ENCODE results near the gene EDDM13.

Gene EDDM13

DNA sequence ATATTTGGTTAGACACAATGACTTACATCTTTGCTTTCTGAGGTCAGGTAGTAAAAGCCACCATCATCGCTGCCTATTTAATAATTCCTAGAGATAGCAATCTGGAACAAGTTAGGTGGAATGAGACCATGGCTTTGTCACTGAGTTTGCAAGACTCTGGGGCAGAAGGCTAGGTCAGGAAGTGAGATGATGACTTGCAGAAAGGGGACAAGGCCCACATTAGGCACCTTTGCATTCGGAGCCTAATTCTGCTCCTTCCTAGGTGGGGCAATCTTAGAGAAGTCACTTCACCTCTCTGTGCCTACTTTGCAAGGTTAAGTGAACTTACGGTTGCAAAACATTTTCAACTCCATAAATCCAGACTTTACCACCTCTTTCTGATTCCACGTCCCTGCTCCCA, 10.3 kb downstream of the EDDM13 start:
- H3K4me2 ChIP-seq (ENCODE audit: low read length) = no peak overlapping the region
- no peak overlapping the region for H2BK15ac ChIP-seq (replicated peaks; ENCODE audit: low read depth)
- H2BK5ac ChIP-seq (ENCODE audit: low read length) = no peak overlapping the region
- DNase-seq = no peak
- H3K79me1 ChIP-seq (ENCODE audit: low read length) = no peaks in the 10 kb centered on the region
- no peak overlapping the region for H3K18ac ChIP-seq (ENCODE audit: low read length)
- no peak overlapping the region for H4K5ac ChIP-seq (ENCODE audit: low read length)
- H3K23ac ChIP-seq (ENCODE audit: low read length) = no peak overlapping the region
- no peak overlapping the region for H3K56ac ChIP-seq (ENCODE audit: low read length)
- H3K36me3 ChIP-seq (ENCODE audit: control insufficient read depth, insufficient read depth, low read length) = no peaks in the 10 kb centered on the region
- no peak overlapping the region for H3K4me3 ChIP-seq (ENCODE audit: low read length)
- H3K27ac ChIP-seq (ENCODE audit: low read depth, low read length) = no peak overlapping the region
- no peak overlapping the region for H3K4ac ChIP-seq (ENCODE audit: low read depth, low read length)
- no peaks in the 10 kb centered on the region for H3K27me3 ChIP-seq (ENCODE audit: insufficient read depth, low read length, poor library complexity)
- H4K8ac ChIP-seq (ENCODE audit: low read depth, low read length) = no peak overlapping the region
- no peak overlapping the region for H2AK5ac ChIP-seq (ENCODE audit: low read length)
- no peaks in the 10 kb centered on the region for H3K79me2 ChIP-seq (ENCODE audit: control insufficient read depth, insufficient read depth, low read length)
- no peak overlapping the region for H2BK120ac ChIP-seq (ENCODE audit: low read depth, low read length)
- no peaks in the 10 kb centered on the region for H3K4me1 ChIP-seq (ENCODE audit: control insufficient read depth, low read depth, low read length)
- no CpG with 5 or more reads among the region's 4 CpGs for WGBS (ENCODE audit: extremely low coverage, insufficient coverage, low lambda C conversion rate)
- H3K9ac ChIP-seq (ENCODE audit: low read length) = no peak overlapping the region

DNA sequence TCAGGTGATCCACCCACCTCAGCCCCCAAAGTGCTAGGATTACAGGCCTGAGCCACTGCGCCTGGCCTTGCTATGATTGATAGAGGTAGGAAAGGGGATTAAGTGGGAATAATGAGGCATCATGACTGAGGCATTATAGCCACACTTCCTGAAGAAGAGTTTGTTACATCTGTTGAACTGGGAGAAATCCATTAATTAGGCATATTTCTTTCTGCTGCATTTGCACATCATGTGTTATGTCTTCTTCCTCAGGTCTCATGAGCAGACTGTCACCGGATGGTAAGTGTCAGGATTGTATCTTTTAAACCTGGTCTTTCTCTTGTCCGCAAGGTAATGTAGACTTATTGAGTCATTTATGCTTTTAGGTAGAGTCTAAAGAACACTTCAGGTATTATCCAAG, 12.2 kb downstream of the EDDM13 start:
- Histone ChIP-seq H3K79me1 (ENCODE audit: low read length) (no peaks in the 10 kb centered on the region), H2BK120ac (ENCODE audit: low read depth, low read length) (no peak overlapping the region), H4K8ac (ENCODE audit: low read depth, low read length) (no peak overlapping the region), H2BK5ac (ENCODE audit: low read length) (no peak overlapping the region), H2BK15ac (replicated peaks; ENCODE audit: low read depth) (no peak overlapping the region), H3K27ac (ENCODE audit: low read depth, low read length) (no peak overlapping the region), H3K56ac (ENCODE audit: low read length) (no peak overlapping the region), H3K4me3 (ENCODE audit: low read length) (no peak overlapping the region), H3K4ac (ENCODE audit: low read depth, low read length) (no peak overlapping the region), H3K79me2 (ENCODE audit: control insufficient read depth, insufficient read depth, low read length) (no peaks in the 10 kb centered on the region), H3K4me1 (ENCODE audit: control insufficient read depth, low read depth, low read length) (no peaks in the 10 kb centered on the region), H3K18ac (ENCODE audit: low read length) (no peak overlapping the region), H3K27me3 (ENCODE audit: insufficient read depth, low read length, poor library complexity) (no peaks in the 10 kb centered on the region), H3K4me2 (ENCODE audit: low read length) (no peak overlapping the region), H3K9ac (ENCODE audit: low read length) (no peak overlapping the region), H2AK5ac (ENCODE audit: low read length) (no peak overlapping the region), H3K23ac (ENCODE audit: low read length) (no peak overlapping the region), H3K36me3 (ENCODE audit: control insufficient read depth, insufficient read depth, low read length) (no peaks in the 10 kb centered on the region), H4K5ac (ENCODE audit: low read length) (no peak overlapping the region)
- WGBS (ENCODE audit: extremely low coverage, insufficient coverage, low lambda C conversion rate) = no CpG with 5 or more reads among the region's 3 CpGs
- DNase-seq = no peak

- Histone ChIP-seq H3K36me3 (ENCODE audit: control insufficient read depth, insufficient read depth, low read length) (no peaks in the 10 kb centered on the region), H3K4me3 (ENCODE audit: low read length) (no peak overlapping the region), H3K27me3 (ENCODE audit: insufficient read depth, low read length, poor library complexity) (no peaks in the 10 kb centered on the region), H3K9ac (ENCODE audit: low read length) (no peak overlapping the region), H3K18ac (ENCODE audit: low read length) (no peak overlapping the region), H2AK5ac (ENCODE audit: low read length) (no peak overlapping the region), H3K79me1 (ENCODE audit: low read length) (no peaks in the 10 kb centered on the region), H3K23ac (ENCODE audit: low read length) (no peak overlapping the region), H3K4ac (ENCODE audit: low read depth, low read length) (no peak overlapping the region), H4K8ac (ENCODE audit: low read depth, low read length) (no peak overlapping the region), H4K5ac (ENCODE audit: low read length) (no peak overlapping the region), H2BK5ac (ENCODE audit: low read length) (no peak overlapping the region), H3K79me2 (ENCODE audit: control insufficient read depth, insufficient read depth, low read length) (no peaks in the 10 kb centered on the region), H3K56ac (ENCODE audit: low read length) (no peak overlapping the region), H2BK15ac (replicated peaks; ENCODE audit: low read depth) (no peak overlapping the region), H3K4me1 (ENCODE audit: control insufficient read depth, low read depth, low read length) (no peaks in the 10 kb centered on the region), H2BK120ac (ENCODE audit: low read depth, low read length) (no peak overlapping the region), H3K27ac (ENCODE audit: low read depth, low read length) (no peak overlapping the region), H3K4me2 (ENCODE audit: low read length) (no peak overlapping the region)
- no peak for DNase-seq
These were observed 17.6 kb downstream of the EDDM13 start for GRCh38 chr19:56290104-56290503.

DNA sequence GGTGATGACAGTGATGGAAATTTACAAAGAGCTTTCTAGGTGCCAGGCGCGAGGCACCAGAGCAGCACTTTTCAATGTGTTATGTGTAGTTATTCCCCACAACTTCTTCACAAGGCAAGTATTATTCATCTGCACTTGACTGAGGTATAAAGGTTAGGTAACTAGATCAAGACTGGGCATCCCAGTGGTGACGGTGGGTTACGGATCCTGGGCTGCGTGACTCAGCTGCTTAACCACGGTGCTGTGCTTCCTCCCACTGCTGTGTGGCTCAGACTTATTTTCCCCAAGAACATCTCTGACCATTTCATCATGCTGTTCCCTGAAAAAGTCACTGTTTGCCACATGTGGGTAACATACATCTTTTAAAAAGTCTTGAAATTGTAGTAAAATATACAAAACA, 19.3 kb downstream of the EDDM13 start:
- Histone ChIP-seq H3K4me2 (ENCODE audit: low read length) (no peak overlapping the region), H4K8ac (ENCODE audit: low read depth, low read length) (no peak overlapping the region), H3K18ac (ENCODE audit: low read length) (no peak overlapping the region), H3K79me1 (ENCODE audit: low read length) (no peaks in the 10 kb centered on the region), H3K4me3 (ENCODE audit: low read length) (no peak overlapping the region), H4K5ac (ENCODE audit: low read length) (no peak overlapping the region), H3K27me3 (ENCODE audit: insufficient read depth, low read length, poor library complexity) (no peaks in the 10 kb centered on the region), H2BK5ac (ENCODE audit: low read length) (no peak overlapping the region), H3K4me1 (ENCODE audit: control insufficient read depth, low read depth, low read length) (no peaks in the 10 kb centered on the region), H2BK120ac (ENCODE audit: low read depth, low read length) (no peak overlapping the region), H2BK15ac (replicated peaks; ENCODE audit: low read depth) (no peak overlapping the region), H3K56ac (ENCODE audit: low read length) (no peak overlapping the region), H3K9ac (ENCODE audit: low read length) (no peak overlapping the region), H3K79me2 (ENCODE audit: control insufficient read depth, insufficient read depth, low read length) (no peaks in the 10 kb centered on the region), H3K27ac (ENCODE audit: low read depth, low read length) (no peak overlapping the region), H3K23ac (ENCODE audit: low read length) (no peak overlapping the region), H3K4ac (ENCODE audit: low read depth, low read length) (no peak overlapping the region), H2AK5ac (ENCODE audit: low read length) (no peak overlapping the region), H3K36me3 (ENCODE audit: control insufficient read depth, insufficient read depth, low read length) (no peaks in the 10 kb centered on the region)
- DNase-seq = no peak
- no CpG with 5 or more reads among the region's 6 CpGs for WGBS (ENCODE audit: extremely low coverage, insufficient coverage, low lambda C conversion rate)

DNA sequence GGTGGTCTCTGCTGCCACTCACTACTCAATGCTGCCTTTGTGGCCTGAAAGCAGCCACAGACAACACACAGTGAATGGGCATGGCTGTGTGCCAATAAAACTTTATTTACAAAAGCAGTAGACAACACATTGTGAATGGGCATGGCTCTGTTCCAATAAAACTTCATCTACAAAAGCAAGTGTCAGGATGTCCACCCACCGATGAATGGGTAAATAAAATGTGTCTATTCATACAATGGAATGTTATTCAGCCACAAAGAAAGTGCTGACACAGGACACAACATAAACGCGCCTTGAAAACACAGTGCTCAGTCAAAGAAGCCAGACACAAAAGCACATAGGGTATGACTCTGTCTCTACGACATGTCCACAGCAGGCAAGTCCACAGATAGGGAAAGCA, 22.0 kb downstream of the EDDM13 start:
- H3K4me3 ChIP-seq (ENCODE audit: low read length) = no peak overlapping the region
- H3K27ac ChIP-seq (ENCODE audit: low read depth, low read length) = no peak overlapping the region
- H2BK15ac ChIP-seq (replicated peaks; ENCODE audit: low read depth) = no peak overlapping the region
- no peaks in the 10 kb centered on the region for H3K79me1 ChIP-seq (ENCODE audit: low read length)
- no peak overlapping the region for H2AK5ac ChIP-seq (ENCODE audit: low read length)
- no peak overlapping the region for H3K23ac ChIP-seq (ENCODE audit: low read length)
- H3K27me3 ChIP-seq (ENCODE audit: insufficient read depth, low read length, poor library complexity) = no peaks in the 10 kb centered on the region
- no peaks in the 10 kb centered on the region for H3K79me2 ChIP-seq (ENCODE audit: control insufficient read depth, insufficient read depth, low read length)
- H3K36me3 ChIP-seq (ENCODE audit: control insufficient read depth, insufficient read depth, low read length) = no peaks in the 10 kb centered on the region
- no peak overlapping the region for H3K4ac ChIP-seq (ENCODE audit: low read depth, low read length)
- no peak overlapping the region for H3K9ac ChIP-seq (ENCODE audit: low read length)
- no peak overlapping the region for H3K4me2 ChIP-seq (ENCODE audit: low read length)
- no peaks in the 10 kb centered on the region for H3K4me1 ChIP-seq (ENCODE audit: control insufficient read depth, low read depth, low read length)
- H4K5ac ChIP-seq (ENCODE audit: low read length) = no peak overlapping the region
- no CpG with 5 or more reads among the region's 4 CpGs for WGBS (ENCODE audit: extremely low coverage, insufficient coverage, low lambda C conversion rate)
- no peak overlapping the region for H3K18ac ChIP-seq (ENCODE audit: low read length)
- H2BK5ac ChIP-seq (ENCODE audit: low read length) = no peak overlapping the region
- no peak overlapping the region for H2BK120ac ChIP-seq (ENCODE audit: low read depth, low read length)
- H4K8ac ChIP-seq (ENCODE audit: low read depth, low read length) = no peak overlapping the region
- no peak for DNase-seq
- H3K56ac ChIP-seq (ENCODE audit: low read length) = no peak overlapping the region

- H3K4me3 ChIP-seq (ENCODE audit: low read length) = no peak overlapping the region
- no peak overlapping the region for H3K4ac ChIP-seq (ENCODE audit: low read depth, low read length)
- H3K4me2 ChIP-seq (ENCODE audit: low read length) = no peak overlapping the region
- no peaks in the 10 kb centered on the region for H3K36me3 ChIP-seq (ENCODE audit: control insufficient read depth, insufficient read depth, low read length)
- no peak overlapping the region for H2AK5ac ChIP-seq (ENCODE audit: low read length)
- no peak overlapping the region for H2BK15ac ChIP-seq (replicated peaks; ENCODE audit: low read depth)
- no CpG with 5 or more reads among the region's 22 CpGs for WGBS (ENCODE audit: extremely low coverage, insufficient coverage, low lambda C conversion rate)
- no peaks in the 10 kb centered on the region for H3K79me2 ChIP-seq (ENCODE audit: control insufficient read depth, insufficient read depth, low read length)
- H3K56ac ChIP-seq (ENCODE audit: low read length) = no peak overlapping the region
- no peak overlapping the region for H2BK5ac ChIP-seq (ENCODE audit: low read length)
- no peak overlapping the region for H4K5ac ChIP-seq (ENCODE audit: low read length)
- H4K8ac ChIP-seq (ENCODE audit: low read depth, low read length) = no peak overlapping the region
- no peak overlapping the region for H2BK120ac ChIP-seq (ENCODE audit: low read depth, low read length)
- no peaks in the 10 kb centered on the region for H3K79me1 ChIP-seq (ENCODE audit: low read length)
- no peak overlapping the region for H3K23ac ChIP-seq (ENCODE audit: low read length)
- no peak overlapping the region for H3K9ac ChIP-seq (ENCODE audit: low read length)
- DNase-seq = no peak
- no peak overlapping the region for H3K27ac ChIP-seq (ENCODE audit: low read depth, low read length)
- H3K4me1 ChIP-seq (ENCODE audit: control insufficient read depth, low read depth, low read length) = no peaks in the 10 kb centered on the region
- H3K18ac ChIP-seq (ENCODE audit: low read length) = no peak overlapping the region
- H3K27me3 ChIP-seq (ENCODE audit: insufficient read depth, low read length, poor library complexity) = no peaks in the 10 kb centered on the region
These were observed 23.2 kb downstream of the EDDM13 start for GRCh38 chr19:56295531-56296455.
